ENCODE measurements around the gene USP5.
A peak's percentile ranks its signal among the peaks of the same experiment; 100 is the strongest.
"Not testable (repeated sequence)": the region's sequence is repeated elsewhere in the genome, so short reads cannot be mapped to it uniquely, and the experiment has no call there.

Gene USP5

DNA sequence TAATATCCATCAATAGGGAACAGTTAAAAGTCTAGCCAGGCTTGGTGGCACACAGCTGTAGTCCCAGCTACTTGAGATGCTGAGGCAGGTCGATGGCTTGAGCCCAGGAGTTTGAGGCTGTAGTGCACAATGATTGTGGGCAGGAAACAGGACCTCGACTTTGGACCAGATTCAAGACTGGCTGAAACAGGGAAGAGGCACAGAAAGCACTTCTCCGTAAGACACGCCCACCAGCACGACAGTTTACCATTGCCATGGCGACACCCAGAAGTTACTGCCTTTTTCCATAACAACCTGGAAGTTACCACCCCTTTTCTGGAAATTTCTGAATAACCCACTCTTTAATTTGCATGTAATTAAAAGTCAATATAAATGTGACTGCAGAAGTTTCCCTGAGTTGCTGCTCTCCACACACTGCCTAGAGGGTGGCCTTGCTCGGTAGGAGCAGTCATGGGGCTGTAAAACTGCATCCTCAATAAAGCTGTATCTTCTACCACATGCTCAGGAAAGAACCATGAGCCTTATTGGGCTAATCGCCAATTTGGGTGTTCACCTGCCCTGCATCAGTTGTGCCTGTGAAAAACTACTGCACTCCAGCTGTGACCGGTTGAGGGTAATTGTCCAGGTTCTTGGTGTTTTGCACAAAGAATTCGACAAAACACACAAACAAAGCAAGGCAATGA, 48.0 kb downstream of the USP5 start:
- Histone ChIP-seq H3K9ac (ENCODE audit: low read depth, low read length) (no peak overlapping the region), H3K4me1 (ENCODE audit: control insufficient read depth, insufficient read depth, low read length) (peaks cover 9% of the 10 kb centered on the region)

DNA sequence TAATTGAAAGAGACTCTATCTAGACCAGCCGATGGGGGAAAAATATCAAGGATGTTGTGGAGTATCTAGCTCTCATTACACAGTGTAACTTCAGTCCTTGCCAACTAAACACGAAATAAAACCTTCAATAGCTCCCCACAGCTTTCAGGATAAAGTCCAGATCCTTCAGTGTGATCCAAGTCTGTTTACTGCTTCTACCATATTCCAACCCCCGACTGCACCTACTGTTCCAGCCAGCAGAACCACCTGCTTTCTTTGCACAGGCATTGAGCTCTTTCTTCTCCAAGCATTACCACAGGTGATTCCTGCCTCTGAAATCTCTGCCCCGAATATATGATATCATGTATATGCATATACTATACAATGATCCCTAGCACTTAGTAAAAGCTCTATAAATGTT, 50.5 kb downstream of the USP5 start:
- Histone ChIP-seq H3K9me3 (ENCODE audit: control insufficient read depth, insufficient read depth, low read length) (no peaks in the 10 kb centered on the region), H3K36me3 (ENCODE audit: control insufficient read depth, insufficient read depth, low read length) (no peaks in the 10 kb centered on the region), H3K4me1 (ENCODE audit: control insufficient read depth, insufficient read depth, low read length) (peaks cover 15% of the 10 kb centered on the region), H3K9ac (ENCODE audit: low read depth, low read length) (no peak overlapping the region), H3K27me3 (ENCODE audit: control insufficient read depth, insufficient read depth, low read length) (peaks cover 9% of the 10 kb centered on the region), H3K4me3 (ENCODE audit: low read depth, low read length) (no peak overlapping the region)

More for the DNA sequence above, 48.0 kb downstream of the USP5 start:
- Histone ChIP-seq H3K27me3 (ENCODE audit: control insufficient read depth, insufficient read depth, low read length) (no peaks in the 10 kb centered on the region), H3K36me3 (ENCODE audit: control insufficient read depth, insufficient read depth, low read length) (peaks cover 2% of the 10 kb centered on the region), H3K4me3 (ENCODE audit: low read depth, low read length) (no peak overlapping the region), H3K9me3 (ENCODE audit: control insufficient read depth, insufficient read depth, low read length) (no peaks in the 10 kb centered on the region)

DNA sequence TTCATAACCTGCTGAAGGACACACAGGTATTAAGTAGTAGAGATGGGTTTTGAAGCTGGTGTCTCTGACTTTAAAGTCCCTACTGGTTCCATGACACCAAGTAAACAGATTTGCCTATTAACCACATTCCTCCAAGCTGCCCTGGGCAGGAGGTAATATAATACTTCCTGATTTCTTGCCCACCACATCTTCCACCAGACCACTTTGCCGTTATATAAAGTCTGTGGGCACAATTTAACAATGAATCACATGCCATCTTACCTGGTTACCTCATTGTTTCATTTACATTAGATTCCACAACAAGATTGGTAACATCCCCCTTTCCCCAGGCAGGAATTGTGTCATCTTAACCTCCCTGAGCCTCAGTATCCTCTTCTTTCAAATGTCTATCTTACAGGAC, 51.8 kb downstream of the USP5 start:
- Histone ChIP-seq H3K9ac (ENCODE audit: low read depth, low read length) (peak overlapping the region; percentile 74), H3K4me1 (ENCODE audit: control insufficient read depth, insufficient read depth, low read length) (peaks cover 15% of the 10 kb centered on the region), H3K36me3 (ENCODE audit: control insufficient read depth, insufficient read depth, low read length) (no peaks in the 10 kb centered on the region), H3K4me3 (ENCODE audit: low read depth, low read length) (peak overlapping the region; percentile 86), H3K9me3 (ENCODE audit: control insufficient read depth, insufficient read depth, low read length) (no peaks in the 10 kb centered on the region), H3K27me3 (ENCODE audit: control insufficient read depth, insufficient read depth, low read length) (peaks cover 9% of the 10 kb centered on the region)

DNA sequence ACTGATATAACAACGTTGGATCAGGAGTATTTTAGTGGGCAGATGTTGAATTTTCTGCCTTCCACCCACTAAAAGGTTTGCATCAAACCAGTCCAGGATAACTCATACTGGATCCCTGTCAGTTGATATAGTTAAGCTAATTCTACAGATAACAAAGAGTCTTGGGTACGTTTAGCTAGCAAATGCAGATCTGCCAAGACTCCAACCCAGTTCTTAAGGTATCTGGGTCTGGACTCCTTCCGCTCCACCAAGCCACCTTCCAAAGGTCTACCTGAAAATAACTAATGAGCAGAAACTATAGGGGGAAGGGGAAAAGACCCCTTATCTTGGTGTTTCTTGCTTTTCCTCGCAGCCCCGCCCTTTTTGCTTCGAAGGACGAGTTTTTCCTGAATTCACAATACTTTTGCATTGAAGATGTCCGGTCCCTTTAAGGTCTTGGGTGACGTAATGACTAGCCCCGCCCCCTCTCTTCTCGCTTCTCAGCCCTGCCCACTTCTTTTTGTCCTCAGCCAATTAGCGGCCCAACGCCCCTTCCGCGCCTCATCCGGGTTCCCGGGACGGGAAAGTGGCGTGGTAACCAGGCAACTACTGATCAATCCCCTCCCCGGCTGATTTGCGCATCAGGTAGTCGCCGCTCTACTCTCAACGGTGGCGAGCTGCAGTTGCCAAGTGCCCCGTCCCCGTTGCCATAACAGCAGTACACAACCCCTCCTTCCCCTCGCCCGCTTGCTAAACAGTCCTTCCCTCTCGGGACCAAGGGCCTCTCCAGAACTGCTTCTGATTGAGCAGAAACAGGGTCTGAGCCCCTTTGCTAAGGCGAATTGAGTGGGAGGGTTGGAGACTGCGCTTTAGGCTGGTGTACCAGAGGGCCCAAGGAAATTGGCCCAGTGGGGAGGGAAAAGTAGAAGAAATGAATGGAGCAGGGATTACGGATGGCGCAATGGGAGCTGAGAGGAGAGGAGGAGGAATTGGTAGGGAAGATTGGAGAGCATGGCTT, 52.6 kb downstream of the USP5 start, which contains the start of gene LRRC23:
Gene LRRC23, plus strand, starts transcription at position 543 of the 997 bp plus-strand sequence. CDS start 812 bp downstream, outside the sequence.
- H3K4me1 ChIP-seq (ENCODE audit: control insufficient read depth, insufficient read depth, low read length): peaks cover 15% of the 10 kb centered on the region
- peak within 1 kb of the TSS; percentile 86 for H3K4me3 ChIP-seq (ENCODE audit: low read depth, low read length)
- H3K9ac ChIP-seq (ENCODE audit: low read depth, low read length): peak within 1 kb of the TSS; percentile 74
- H3K9me3 ChIP-seq (ENCODE audit: control insufficient read depth, insufficient read depth, low read length): no peaks in the 10 kb centered on the region
- peaks cover 9% of the 10 kb centered on the region for H3K27me3 ChIP-seq (ENCODE audit: control insufficient read depth, insufficient read depth, low read length)
- H3K36me3 ChIP-seq (ENCODE audit: control insufficient read depth, insufficient read depth, low read length): no peaks in the 10 kb centered on the region

DNA sequence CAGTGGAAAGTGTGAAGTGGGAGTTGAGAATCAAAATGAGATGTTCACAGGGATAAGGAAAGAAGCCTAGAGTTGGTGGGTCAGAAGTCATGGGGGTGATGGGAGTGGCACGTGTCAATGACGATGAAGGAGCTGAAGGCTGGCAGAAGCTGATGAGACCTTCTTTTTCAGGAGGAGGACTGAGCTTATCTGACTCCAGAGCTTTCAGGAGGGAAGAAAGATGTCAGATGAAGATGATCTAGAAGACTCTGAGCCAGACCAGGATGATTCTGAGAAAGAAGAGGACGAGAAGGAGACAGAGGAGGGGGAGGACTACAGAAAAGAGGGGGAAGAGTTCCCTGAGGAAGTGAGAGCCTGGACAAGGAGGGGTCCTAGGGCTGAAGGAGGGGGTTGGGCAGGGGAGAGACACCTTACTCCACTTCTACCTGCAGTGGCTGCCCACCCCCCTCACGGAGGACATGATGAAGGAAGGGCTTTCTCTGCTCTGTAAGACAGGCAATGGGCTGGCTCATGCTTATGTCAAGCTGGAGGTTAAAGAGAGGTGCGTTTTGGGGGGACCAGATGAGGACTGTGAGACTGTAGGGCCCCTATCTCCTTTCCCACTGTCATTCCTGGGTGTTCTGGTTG, 53.6 kb downstream of the USP5 start:
- H3K4me1 ChIP-seq (ENCODE audit: control insufficient read depth, insufficient read depth, low read length): peaks cover 15% of the 10 kb centered on the region

DNA sequence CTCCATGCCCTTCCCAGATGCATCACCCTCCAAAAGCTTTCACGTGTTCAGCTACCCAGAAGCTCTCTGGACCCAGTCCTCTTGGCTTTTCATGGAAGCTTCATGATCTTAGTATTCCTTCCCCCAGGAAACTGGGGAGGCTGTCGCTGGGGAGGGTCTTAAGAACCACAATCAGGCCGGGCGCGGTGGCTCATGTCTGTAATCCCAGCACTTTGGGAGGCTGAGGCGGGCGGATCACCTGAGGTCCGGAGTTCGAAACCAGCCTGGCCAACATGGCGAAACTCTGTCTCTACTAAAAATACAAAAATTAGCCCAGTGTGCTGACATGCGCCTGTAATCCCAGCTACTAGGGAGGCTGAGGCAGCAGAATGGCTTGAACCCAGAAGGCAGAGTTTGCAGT, 56.2 kb downstream of the USP5 start:
- not testable (repeated sequence) for H3K36me3 ChIP-seq (ENCODE audit: control insufficient read depth, insufficient read depth, low read length); H3K27me3 ChIP-seq (ENCODE audit: control insufficient read depth, insufficient read depth, low read length); H3K4me3 ChIP-seq (ENCODE audit: low read depth, low read length); H3K9ac ChIP-seq (ENCODE audit: low read depth, low read length); H3K9me3 ChIP-seq (ENCODE audit: control insufficient read depth, insufficient read depth, low read length)
- H3K4me1 ChIP-seq (ENCODE audit: control insufficient read depth, insufficient read depth, low read length): peaks cover 18% of the 10 kb centered on the region

More for the DNA sequence above, 53.6 kb downstream of the USP5 start:
- H3K27me3 ChIP-seq (ENCODE audit: control insufficient read depth, insufficient read depth, low read length): peaks cover 9% of the 10 kb centered on the region
- H3K9ac ChIP-seq (ENCODE audit: low read depth, low read length): no peak overlapping the region
- H3K9me3 ChIP-seq (ENCODE audit: control insufficient read depth, insufficient read depth, low read length): no peaks in the 10 kb centered on the region
- H3K36me3 ChIP-seq (ENCODE audit: control insufficient read depth, insufficient read depth, low read length): no peaks in the 10 kb centered on the region
- peak overlapping the region; percentile 86 for H3K4me3 ChIP-seq (ENCODE audit: low read depth, low read length)

DNA sequence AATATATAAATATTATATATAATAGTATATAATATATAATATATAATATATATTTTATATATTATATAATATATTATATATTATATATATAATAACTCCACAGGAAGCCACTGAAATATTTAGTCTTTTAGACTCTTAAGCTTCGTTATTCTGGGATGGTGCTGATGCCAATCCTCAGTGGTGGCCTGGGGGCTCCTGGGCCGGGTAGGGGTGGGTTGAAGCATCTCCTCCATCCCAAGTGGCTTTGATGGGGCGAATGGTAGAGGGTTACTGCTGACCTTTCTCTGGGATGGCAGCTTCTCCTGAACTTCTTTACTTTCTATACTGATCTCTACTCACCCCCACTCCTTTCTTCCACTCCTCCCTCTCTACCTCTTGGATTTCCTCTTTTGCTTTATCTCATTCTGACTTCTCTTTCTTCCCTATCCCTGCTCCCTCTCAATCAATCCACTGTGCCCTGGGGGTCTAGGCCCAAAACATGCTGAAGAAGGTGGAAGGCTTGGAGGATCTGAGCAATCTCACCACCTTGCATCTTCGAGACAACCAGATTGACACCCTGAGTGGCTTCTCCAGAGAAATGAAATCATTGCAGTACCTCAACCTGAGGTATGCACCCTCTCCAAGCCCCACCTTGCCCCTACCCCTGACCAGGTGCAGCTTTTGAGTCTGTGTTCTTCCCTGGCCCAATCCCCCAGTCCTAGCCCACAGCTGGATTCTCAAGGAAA, 57.6 kb downstream of the USP5 start:
- Histone ChIP-seq H3K9me3 (ENCODE audit: control insufficient read depth, insufficient read depth, low read length) (no peaks in the 10 kb centered on the region), H3K36me3 (ENCODE audit: control insufficient read depth, insufficient read depth, low read length) (no peaks in the 10 kb centered on the region), H3K9ac (ENCODE audit: low read depth, low read length) (no peak overlapping the region), H3K4me1 (ENCODE audit: control insufficient read depth, insufficient read depth, low read length) (peaks cover 16% of the 10 kb centered on the region), H3K27me3 (ENCODE audit: control insufficient read depth, insufficient read depth, low read length) (peaks cover 9% of the 10 kb centered on the region), H3K4me3 (ENCODE audit: low read depth, low read length) (no peak overlapping the region)

DNA sequence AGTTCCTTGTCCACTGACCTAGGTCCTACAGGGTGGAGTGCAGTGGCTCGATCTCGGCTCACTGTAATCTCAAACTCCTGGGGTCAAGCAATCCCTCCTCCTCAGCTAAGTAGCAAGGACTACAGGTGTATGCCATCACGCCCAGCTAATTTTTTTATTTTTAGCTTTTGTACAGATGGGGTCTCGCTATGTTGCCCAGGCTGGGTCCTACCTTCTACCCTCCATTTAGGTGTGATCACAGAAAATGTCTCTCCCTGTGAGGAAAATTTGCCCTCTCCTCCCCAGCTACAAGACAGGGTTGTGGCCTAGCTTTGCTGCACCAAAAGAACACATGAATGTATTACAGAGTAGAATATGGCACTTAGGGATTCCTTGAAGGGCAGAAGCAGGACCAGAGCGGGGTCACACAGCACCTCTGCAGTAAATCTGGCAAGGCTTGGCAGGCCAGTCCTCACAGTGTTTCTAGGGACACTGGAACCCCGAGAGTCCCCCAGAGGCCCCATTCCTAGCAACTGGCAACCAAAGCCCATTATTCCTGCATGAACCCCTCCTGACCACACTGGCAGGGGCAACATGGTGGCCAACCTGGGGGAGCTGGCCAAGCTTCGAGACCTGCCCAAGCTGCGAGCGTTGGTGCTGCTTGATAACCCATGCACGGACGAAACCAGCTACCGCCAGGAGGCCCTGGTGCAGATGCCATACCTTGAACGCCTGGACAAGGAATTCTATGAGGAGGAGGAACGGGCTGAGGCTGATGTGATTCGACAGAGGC, 60.4 kb downstream of the USP5 start:
- no peaks in the 10 kb centered on the region for H3K9me3 ChIP-seq (ENCODE audit: control insufficient read depth, insufficient read depth, low read length)
- no peak overlapping the region for H3K4me3 ChIP-seq (ENCODE audit: low read depth, low read length)
- H3K4me1 ChIP-seq (ENCODE audit: control insufficient read depth, insufficient read depth, low read length): peaks cover 16% of the 10 kb centered on the region
- H3K36me3 ChIP-seq (ENCODE audit: control insufficient read depth, insufficient read depth, low read length): peaks cover 16% of the 10 kb centered on the region
- H3K27me3 ChIP-seq (ENCODE audit: control insufficient read depth, insufficient read depth, low read length): no peaks in the 10 kb centered on the region
- H3K9ac ChIP-seq (ENCODE audit: low read depth, low read length): no peak overlapping the region

DNA sequence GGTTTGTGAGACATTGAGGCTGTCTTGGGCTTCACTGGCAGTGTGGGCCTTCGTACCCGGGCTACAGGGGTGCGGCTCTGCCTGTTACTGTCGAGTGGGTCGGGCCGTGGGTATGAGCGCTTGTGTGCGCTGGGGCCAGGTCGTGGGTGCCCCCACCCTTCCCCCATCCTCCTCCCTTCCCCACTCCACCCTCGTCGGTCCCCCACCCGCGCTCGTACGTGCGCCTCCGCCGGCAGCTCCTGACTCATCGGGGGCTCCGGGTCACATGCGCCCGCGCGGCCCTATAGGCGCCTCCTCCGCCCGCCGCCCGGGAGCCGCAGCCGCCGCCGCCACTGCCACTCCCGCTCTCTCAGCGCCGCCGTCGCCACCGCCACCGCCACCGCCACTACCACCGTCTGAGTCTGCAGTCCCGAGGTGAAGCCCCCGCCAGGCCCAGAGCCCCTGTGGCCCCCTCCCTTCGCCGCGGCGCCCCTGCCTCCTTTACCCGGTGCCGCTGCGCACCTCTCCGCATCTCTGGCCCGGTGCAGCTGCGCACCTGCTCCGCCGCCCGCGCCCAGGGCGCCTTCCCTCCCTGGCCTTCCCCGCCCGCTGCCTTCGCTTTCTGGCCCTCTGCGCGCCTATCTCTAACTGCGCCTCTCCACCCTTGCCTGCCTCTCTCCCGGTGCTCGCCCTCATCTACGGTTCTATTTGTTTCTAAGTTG, 62.4 kb downstream of the USP5 start, which contains the start of gene ENO2:
Gene ENO2, plus strand, starts transcription at position 335 of the 701 bp plus-strand sequence. CDS start 1,253 bp downstream, outside the sequence.
- Histone ChIP-seq H3K9me3 (ENCODE audit: control insufficient read depth, insufficient read depth, low read length) (no peaks in the 10 kb centered on the region), H3K9ac (ENCODE audit: low read depth, low read length) (peak within 1 kb of the TSS; percentile 76), H3K36me3 (ENCODE audit: control insufficient read depth, insufficient read depth, low read length) (peaks cover 25% of the 10 kb centered on the region), H3K27me3 (ENCODE audit: control insufficient read depth, insufficient read depth, low read length) (no peaks in the 10 kb centered on the region), H3K4me1 (ENCODE audit: control insufficient read depth, insufficient read depth, low read length) (peaks cover 16% of the 10 kb centered on the region), H3K4me3 (ENCODE audit: low read depth, low read length) (peak within 1 kb of the TSS; percentile 86)

Data from iPS-15b (cell line).